H1 (cell line): ENCODE measurements around the gene COL16A1. TPM values are rescaled to one million over a fixed set of nuclear protein-coding genes. Genes with fewer than 3 reads are reported as not detected.

Experiments used
- polyA plus RNA-seq, 7 experiments: library from polyadenylated mRNA; depleted of rRNA in 3 of 7; stranded (reverse) in 5 of 7; unstranded in 2 of 7; fragments of >200 nt in 5 of 7; fragments of 200-250 nt in 2 of 7; gene quantifications; 1 replicate in 5 of 7; 2 replicates in 1 of 7; 4 replicates in 1 of 7; pipeline versions ENCODE4 v1.2.1 to v1.2.3, GENCODE V29; 2011 to 2013; ENCODE audit warnings: missing spikeins in 2 of 7, mixed read lengths in 2 of 7
- total RNA-seq: library from RNA; stranded (reverse); fragmentation: NEBNext Ultra II Directional; extraction: Animal tissue kit (Norgen Biotek cat#: 25700); gene quantifications from 2 replicates; pipeline ENCODE4 v1.2.1, GENCODE V29; 2021

Gene COL16A1
- total and polyA plus RNA-seq, 2 of the 8 experiments (the other 6 are each of a cell fraction or from before 2014, with no cell fraction given): 2.0 to 10.5 TPM

Other genes with a start within 250 kb of the COL16A1 start
- gene TINAGL1, start 127.5 kb downstream of the COL16A1 start, total RNA-seq: 9.7 and 11.2 TPM in 2 replicates
- 21.7 and 24.2 TPM in 2 replicates for gene TINAGL1, start 127.5 kb downstream of the COL16A1 start, polyA plus RNA-seq (2011; rRNA removed)
- 0.35 and 0.44 TPM in 2 replicates for gene HCRTR1, start 86.3 kb downstream of the COL16A1 start, total RNA-seq
- 0.39 and 0.61 TPM in 2 replicates for gene HCRTR1, start 86.3 kb downstream of the COL16A1 start, polyA plus RNA-seq (2011; rRNA removed)
- gene PEF1, start 59.1 kb downstream of the COL16A1 start, total RNA-seq: 35.2 and 38.8 TPM in 2 replicates
- gene PEF1, start 59.1 kb downstream of the COL16A1 start, polyA plus RNA-seq (2011; rRNA removed): 61.2 and 69.2 TPM in 2 replicates
- gene ADGRB2, start 60.3 kb upstream of the COL16A1 start, total RNA-seq: 25.8 and 26.2 TPM in 2 replicates
- 15.6 and 29.0 TPM in 2 replicates for gene ADGRB2, start 60.3 kb upstream of the COL16A1 start, polyA plus RNA-seq (2011; rRNA removed)
- gene SPOCD1, start 112.0 kb upstream of the COL16A1 start, total RNA-seq: 1.8 and 2.0 TPM in 2 replicates
- 2.9 and 4.2 TPM in 2 replicates for gene SPOCD1, start 112.0 kb upstream of the COL16A1 start, polyA plus RNA-seq (2011; rRNA removed)
- 167 and 214 TPM in 2 replicates for gene PTP4A2, start 234.4 kb upstream of the COL16A1 start, total RNA-seq
- gene PTP4A2, start 234.4 kb upstream of the COL16A1 start, polyA plus RNA-seq (2011; rRNA removed): 39.1 and 87.4 TPM in 2 replicates